HUES6 (cell line): ENCODE data around the gene KDELR3.

Experiments
- H3K27ac ChIP-seq: 2 replicates; pipeline ENCODE4 v1.7.0; 2013; ENCODE audit warnings: low read depth, mild to moderate bottlenecking, low read length, inconsistent platforms
- H3K27me3 ChIP-seq: 2 replicates; pipeline ENCODE4 v1.6.1; 2013; ENCODE audit warnings: low read length; ENCODE audit not compliant: control insufficient read depth, insufficient read depth
- H3K36me3 ChIP-seq: 2 replicates; pipeline ENCODE4 v1.6.1; 2013; ENCODE audit warnings: low read length; ENCODE audit not compliant: control insufficient read depth, insufficient read depth
- H3K4me1 ChIP-seq: 2 replicates; pipeline ENCODE4 v1.6.1; 2013; ENCODE audit warnings: low read length; ENCODE audit not compliant: control insufficient read depth, insufficient read depth
- H3K4me3 ChIP-seq: 2 replicates; pipeline ENCODE4 v1.5.1; 2013; ENCODE audit warnings: low read depth, low read length
- H3K9ac ChIP-seq: one replicate; pipeline ENCODE4 v1.6.1; 2013; ENCODE audit warnings: mild to moderate bottlenecking, low read length
- H3K9me3 ChIP-seq: 2 replicates; pipeline ENCODE4 v1.6.1; 2013; ENCODE audit warnings: low read depth, low read length; ENCODE audit not compliant: control insufficient read depth, insufficient read depth

Gene KDELR3

GRCh38 chr22:38427940-38428339 is 40.0 kb upstream of the KDELR3 start:
- Histone ChIP-seq H3K27ac (no peak overlapping the region), H3K36me3 (no peaks in the 10 kb centered on the region), H3K4me1 (peaks cover 19% of the 10 kb centered on the region), H3K9ac (no peak overlapping the region), H3K9me3 (no peaks in the 10 kb centered on the region), H3K4me3 (no peak overlapping the region), H3K27me3 (no peaks in the 10 kb centered on the region)

- H3K27me3 ChIP-seq = no peaks in the 10 kb centered on the region
- peaks cover 12% of the 10 kb centered on the region for H3K4me1 ChIP-seq
- H3K27ac ChIP-seq = no peak overlapping the region
- no peak overlapping the region for H3K9ac ChIP-seq
- no peak overlapping the region for H3K4me3 ChIP-seq
- H3K9me3 ChIP-seq = no peaks in the 10 kb centered on the region
- no peaks in the 10 kb centered on the region for H3K36me3 ChIP-seq
Measured at GRCh38 chr22:38428714-38429113, 39.2 kb upstream of the KDELR3 start.

- Histone ChIP-seq H3K9ac (no peak overlapping the region), H3K27me3 (no peaks in the 10 kb centered on the region), H3K27ac (no peak overlapping the region), H3K9me3 (no peaks in the 10 kb centered on the region), H3K36me3 (no peaks in the 10 kb centered on the region), H3K4me1 (peaks cover 4% of the 10 kb centered on the region; the same call in 1 of the 2 replicates), H3K4me3 (no peak overlapping the region)
Measured at GRCh38 chr22:38429499-38430068, 38.3 kb upstream of the KDELR3 start.

- no peaks in the 10 kb centered on the region for H3K27me3 ChIP-seq
- H3K9ac ChIP-seq = no peak overlapping the region
- H3K9me3 ChIP-seq = no peaks in the 10 kb centered on the region
- no peak overlapping the region for H3K4me3 ChIP-seq
- peaks cover 4% of the 10 kb centered on the region; the same call in 1 of the 2 replicates for H3K4me1 ChIP-seq
- no peak overlapping the region for H3K27ac ChIP-seq
- H3K36me3 ChIP-seq = no peaks in the 10 kb centered on the region
Measured at GRCh38 chr22:38431266-38432010, 36.5 kb upstream of the KDELR3 start.

GRCh38 chr22:38432264-38432663 is 35.6 kb upstream of the KDELR3 start:
- H3K9ac ChIP-seq = no peak overlapping the region
- no peak overlapping the region for H3K4me3 ChIP-seq
- no peaks in the 10 kb centered on the region for H3K27me3 ChIP-seq
- no peak overlapping the region for H3K27ac ChIP-seq
- H3K4me1 ChIP-seq = peaks cover 4% of the 10 kb centered on the region; the same call in 1 of the 2 replicates
- H3K9me3 ChIP-seq = no peaks in the 10 kb centered on the region
- no peaks in the 10 kb centered on the region for H3K36me3 ChIP-seq

- Histone ChIP-seq H3K9ac (no peak overlapping the region), H3K4me3 (no peak overlapping the region), H3K27me3 (no peaks in the 10 kb centered on the region), H3K9me3 (no peaks in the 10 kb centered on the region), H3K4me1 (peaks cover 4% of the 10 kb centered on the region; the same call in 1 of the 2 replicates), H3K36me3 (no peaks in the 10 kb centered on the region), H3K27ac (no peak overlapping the region)
Measured at GRCh38 chr22:38433871-38434270, 34.0 kb upstream of the KDELR3 start.

GRCh38 chr22:38435010-38435409 is 32.9 kb upstream of the KDELR3 start:
- no peaks in the 10 kb centered on the region for H3K9me3 ChIP-seq
- H3K27me3 ChIP-seq = no peaks in the 10 kb centered on the region
- no peak overlapping the region for H3K27ac ChIP-seq
- peaks cover 4% of the 10 kb centered on the region; the same call in 1 of the 2 replicates for H3K4me1 ChIP-seq
- H3K4me3 ChIP-seq = no peak overlapping the region
- no peak overlapping the region for H3K9ac ChIP-seq
- H3K36me3 ChIP-seq = no peaks in the 10 kb centered on the region

GRCh38 chr22:38435965-38436364 is 31.9 kb upstream of the KDELR3 start:
- H3K4me3 ChIP-seq = no peak overlapping the region
- no peaks in the 10 kb centered on the region for H3K27me3 ChIP-seq
- no peaks in the 10 kb centered on the region for H3K36me3 ChIP-seq
- no peaks in the 10 kb centered on the region for H3K9me3 ChIP-seq
- no peak overlapping the region for H3K27ac ChIP-seq
- H3K4me1 ChIP-seq = peaks cover 4% of the 10 kb centered on the region; the same call in 1 of the 2 replicates
- H3K9ac ChIP-seq = no peak overlapping the region

- no peak overlapping the region for H3K9ac ChIP-seq
- no peaks in the 10 kb centered on the region for H3K9me3 ChIP-seq
- no peak overlapping the region for H3K27ac ChIP-seq
- no peaks in the 10 kb centered on the region for H3K27me3 ChIP-seq
- no peaks in the 10 kb centered on the region for H3K36me3 ChIP-seq
- no peaks in the 10 kb centered on the region; the same call in 1 of the 2 replicates for H3K4me1 ChIP-seq
- no peak overlapping the region for H3K4me3 ChIP-seq
Measured at GRCh38 chr22:38436629-38437395, 31.1 kb upstream of the KDELR3 start.

GRCh38 chr22:38437416-38437815 is 30.5 kb upstream of the KDELR3 start:
- Histone ChIP-seq H3K27me3 (no peaks in the 10 kb centered on the region), H3K4me3 (no peak overlapping the region), H3K9me3 (no peaks in the 10 kb centered on the region), H3K36me3 (no peaks in the 10 kb centered on the region), H3K27ac (no peak overlapping the region), H3K4me1 (no peaks in the 10 kb centered on the region; the same call in 1 of the 2 replicates), H3K9ac (no peak overlapping the region)
